Frontal cortex (tissue), 1 donor: ENCODE measurements around the gene NEK3. TPM values are rescaled to one million over a fixed set of nuclear protein-coding genes. Genes with fewer than 3 reads are reported as not detected.

Experiments
- total RNA-seq: library from RNA; depleted of rRNA; stranded (reverse); fragments of >200 nt; gene quantifications from one replicate; pipeline ENCODE4 v1.2.3, GENCODE V29; 2014

The NEK3 gene
- total RNA-seq, 1 donor from 2014 or later = 8.6 TPM

Other genes starting within 250 kb of the NEK3 start
- 7.3 TPM for gene ATP7B, start 148.1 kb downstream of the NEK3 start, total RNA-seq
- gene ALG11, start 147.2 kb downstream of the NEK3 start, total RNA-seq = 20.8 TPM
- 22.8 TPM for gene UTP14C, start 134.9 kb downstream of the NEK3 start, total RNA-seq
- 0.82 TPM for gene NEK5, start 30.5 kb downstream of the NEK3 start, total RNA-seq
- gene THSD1, start 246.6 kb upstream of the NEK3 start, total RNA-seq = 12.2 TPM